Liver (tissue), 9 donors: Measurements from ENCODE around the gene DOK6. TPM values are rescaled to one million over a fixed set of nuclear protein-coding genes. Genes with fewer than 3 reads are reported as not detected.

ENCODE experiments used
- DNase-seq: peaks from one replicate; pipeline ENCODE4 v3.0.0-alpha.2; 2017; ENCODE audit warnings: low spot score
- H3K27ac ChIP-seq, 2 donors: one replicate each; pipeline ENCODE4 v1.7.0; 2013; ENCODE audit warnings: inconsistent platforms in 2 of 2, low read length in 2 of 2, control low read depth in 1 of 2, low read depth in 1 of 2, mild to moderate bottlenecking in 1 of 2
- H3K27me3 ChIP-seq, 4 donors: one replicate each; pipeline versions ENCODE4 v1.6.1 to v1.7.0; 2013; ENCODE audit warnings: low read length in 3 of 4, inconsistent platforms in 1 of 4, mild to moderate bottlenecking in 1 of 4, moderate library complexity in 1 of 4; ENCODE audit not compliant: control insufficient read depth in 4 of 4, insufficient read depth in 4 of 4
- H3K36me3 ChIP-seq, 4 donors: one replicate each; pipeline versions ENCODE4 v1.6.1 to v1.7.0; 2013; ENCODE audit warnings: low read length in 3 of 4, mild to moderate bottlenecking in 3 of 4, low read depth in 1 of 4, moderate library complexity in 1 of 4; ENCODE audit not compliant: control insufficient read depth in 4 of 4, insufficient read depth in 3 of 4
- H3K4me1 ChIP-seq, 4 donors: one replicate each; pipeline versions ENCODE4 v1.6.1 to v1.7.0; 2013; ENCODE audit warnings: low read length in 3 of 4, mild to moderate bottlenecking in 3 of 4, moderate library complexity in 1 of 4; ENCODE audit not compliant: control insufficient read depth in 4 of 4, insufficient read depth in 4 of 4
- H3K4me3 ChIP-seq, 3 donors: one replicate each; pipeline versions ENCODE4 v1.6.1 to v1.7.0; 2013; ENCODE audit warnings: low read length in 3 of 3, control low read depth in 1 of 3, low read depth in 1 of 3, mild to moderate bottlenecking in 1 of 3
- H3K9ac ChIP-seq, 2 donors: one replicate each; pipeline ENCODE4 v1.7.0; 2013; ENCODE audit warnings: low read length in 2 of 2, mild to moderate bottlenecking in 2 of 2, moderate library complexity in 2 of 2, control low read depth in 1 of 2, low read depth in 1 of 2
- H3K9me3 ChIP-seq, 4 donors: one replicate each; pipeline versions ENCODE4 v1.6.1 to v1.7.0; 2013; ENCODE audit warnings: low read length in 3 of 4; ENCODE audit not compliant: control insufficient read depth in 4 of 4
- HNF4A ChIP-seq, 2 donors: conservative IDR thresholded peaks; 2 replicates each; pipeline ENCODE4 v1.6.1; 2016; ENCODE audit warnings: antibody characterized with exemption in 2 of 2, mild to moderate bottlenecking in 2 of 2
- JUND ChIP-seq, 2 donors: IDR thresholded peaks; 2 replicates each; pipeline ENCODE4 v1.6.1; 2016; ENCODE audit warnings: antibody characterized with exemption in 2 of 2
- NR2F2 ChIP-seq: IDR thresholded peaks from 2 replicates; pipeline ENCODE4 v1.6.1; 2016; ENCODE audit warnings: antibody characterized with exemption
- RAD21 ChIP-seq, 2 donors: IDR thresholded peaks; 2 replicates each; pipeline ENCODE4 v1.6.1; 2016; ENCODE audit warnings: antibody characterized with exemption in 2 of 2, mild to moderate bottlenecking in 2 of 2
- YY1 ChIP-seq: IDR thresholded peaks from 2 replicates; pipeline ENCODE4 v1.6.1; 2016; ENCODE audit warnings: antibody characterized with exemption, mild to moderate bottlenecking
- whole genome bisulfite sequencing: extraction: QIAGEN DNeasy Blood & Tissue Kit; methylation state at CpG from one replicate; pipeline ENCODE4 v1.1.7; 2013; 5-methylcytosine and 5-hydroxymethylcytosine counted together
- polyA plus RNA-seq, 2 donors: library from polyadenylated mRNA; stranded (reverse) in 1 of 2; unstranded in 1 of 2; fragments of 200-250 nt in 1 of 2; fragments of >200 nt in 1 of 2; fragmentation: Nextera tagmentation in 1 of 2; extraction: Ambion mirVana in 1 of 2; gene quantifications; one replicate each; pipeline versions ENCODE4 v1.2.1 to v1.2.3, GENCODE V29; 2013 to 2015
- total RNA-seq, 2 donors: library from RNA; depleted of rRNA; stranded (reverse); fragments of >200 nt; gene quantifications; one replicate each; pipeline ENCODE4 v1.2.3, GENCODE V29; 2014
- TF ChIP-seq, protein P1 (sequence below): IDR thresholded peaks from 2 replicates; pipeline ENCODE4 v1.6.1; 2016; ENCODE audit warnings: antibody characterized with exemption
- TF ChIP-seq, protein P2 (sequence below): fragments of 150-350 bp; IDR thresholded peaks from 2 replicates; pipeline ENCODE4 v1.5.1; 2017; ENCODE audit warnings: improper control_type of control experiment, low read depth, low read length; ENCODE audit not compliant: missing input control
- TF ChIP-seq, protein P3 (sequence below): IDR thresholded peaks from 2 replicates; pipeline ENCODE4 v1.6.1; 2016; ENCODE audit warnings: antibody characterized with exemption
- donor health status: healthy.
- donor health status: healthy.
- donor health status: healthy.
- donor health status: healthy.
- donor health status: healthy.

Gene DOK6
- total and polyA plus RNA-seq, 4 donors, result 0.08 to 1.1 (median 0.67) TPM

DNA sequence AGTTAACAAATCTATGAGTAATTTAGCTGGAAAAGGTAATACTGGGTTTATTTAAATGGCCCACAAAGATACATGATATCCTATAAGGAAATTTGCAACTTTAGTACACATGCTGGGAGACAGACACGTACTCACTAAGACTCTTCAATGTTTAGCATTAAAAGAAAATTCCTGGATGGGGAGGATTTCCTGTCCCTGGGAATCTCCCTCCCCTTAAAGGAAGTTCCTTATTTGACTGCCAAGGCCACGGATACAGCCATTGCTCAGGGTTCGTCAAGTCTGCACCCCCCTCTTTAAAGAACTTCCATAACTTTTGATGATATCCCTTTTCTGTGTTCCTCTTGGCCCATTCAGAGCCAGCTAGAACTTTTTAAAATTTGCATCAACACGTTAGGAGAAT, 279.4 kb downstream of the DOK6 start:
- TF ChIP-seq, protein P1, sequence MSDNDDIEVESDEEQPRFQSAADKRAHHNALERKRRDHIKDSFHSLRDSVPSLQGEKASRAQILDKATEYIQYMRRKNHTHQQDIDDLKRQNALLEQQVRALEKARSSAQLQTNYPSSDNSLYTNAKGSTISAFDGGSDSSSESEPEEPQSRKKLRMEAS, result no peak
- TF ChIP-seq, protein P2, sequence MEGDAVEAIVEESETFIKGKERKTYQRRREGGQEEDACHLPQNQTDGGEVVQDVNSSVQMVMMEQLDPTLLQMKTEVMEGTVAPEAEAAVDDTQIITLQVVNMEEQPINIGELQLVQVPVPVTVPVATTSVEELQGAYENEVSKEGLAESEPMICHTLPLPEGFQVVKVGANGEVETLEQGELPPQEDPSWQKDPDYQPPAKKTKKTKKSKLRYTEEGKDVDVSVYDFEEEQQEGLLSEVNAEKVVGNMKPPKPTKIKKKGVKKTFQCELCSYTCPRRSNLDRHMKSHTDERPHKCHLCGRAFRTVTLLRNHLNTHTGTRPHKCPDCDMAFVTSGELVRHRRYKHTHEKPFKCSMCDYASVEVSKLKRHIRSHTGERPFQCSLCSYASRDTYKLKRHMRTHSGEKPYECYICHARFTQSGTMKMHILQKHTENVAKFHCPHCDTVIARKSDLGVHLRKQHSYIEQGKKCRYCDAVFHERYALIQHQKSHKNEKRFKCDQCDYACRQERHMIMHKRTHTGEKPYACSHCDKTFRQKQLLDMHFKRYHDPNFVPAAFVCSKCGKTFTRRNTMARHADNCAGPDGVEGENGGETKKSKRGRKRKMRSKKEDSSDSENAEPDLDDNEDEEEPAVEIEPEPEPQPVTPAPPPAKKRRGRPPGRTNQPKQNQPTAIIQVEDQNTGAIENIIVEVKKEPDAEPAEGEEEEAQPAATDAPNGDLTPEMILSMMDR, result no peak
- TF ChIP-seq RAD21 (IDR thresholded peaks at IDR 0.05) (no peak), HNF4A (conservative IDR thresholded peaks at IDR 0.05) (no peak), YY1 (no peak), JUND (IDR thresholded peaks at IDR 0.05) (no peak), NR2F2 (no peak)
- TF ChIP-seq, protein P3, sequence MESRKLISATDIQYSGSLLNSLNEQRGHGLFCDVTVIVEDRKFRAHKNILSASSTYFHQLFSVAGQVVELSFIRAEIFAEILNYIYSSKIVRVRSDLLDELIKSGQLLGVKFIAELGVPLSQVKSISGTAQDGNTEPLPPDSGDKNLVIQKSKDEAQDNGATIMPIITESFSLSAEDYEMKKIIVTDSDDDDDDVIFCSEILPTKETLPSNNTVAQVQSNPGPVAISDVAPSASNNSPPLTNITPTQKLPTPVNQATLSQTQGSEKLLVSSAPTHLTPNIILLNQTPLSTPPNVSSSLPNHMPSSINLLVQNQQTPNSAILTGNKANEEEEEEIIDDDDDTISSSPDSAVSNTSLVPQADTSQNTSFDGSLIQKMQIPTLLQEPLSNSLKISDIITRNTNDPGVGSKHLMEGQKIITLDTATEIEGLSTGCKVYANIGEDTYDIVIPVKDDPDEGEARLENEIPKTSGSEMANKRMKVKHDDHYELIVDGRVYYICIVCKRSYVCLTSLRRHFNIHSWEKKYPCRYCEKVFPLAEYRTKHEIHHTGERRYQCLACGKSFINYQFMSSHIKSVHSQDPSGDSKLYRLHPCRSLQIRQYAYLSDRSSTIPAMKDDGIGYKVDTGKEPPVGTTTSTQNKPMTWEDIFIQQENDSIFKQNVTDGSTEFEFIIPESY, result no peak
- H3K27ac ChIP-seq, result no peak overlapping the region
- H3K9ac ChIP-seq, result no peak overlapping the region
- no peaks in the 10 kb centered on the region for H3K4me1 ChIP-seq
- H3K4me3 ChIP-seq, result no peak overlapping the region
- WGBS, result 68% methylated on average over 4 of the region's 4 CpGs
- no peaks in the 10 kb centered on the region for H3K27me3 ChIP-seq
- H3K9me3 ChIP-seq, result no peaks in the 10 kb centered on the region
- H3K36me3 ChIP-seq, result no peaks in the 10 kb centered on the region
- DNase-seq, result no peak

DNA sequence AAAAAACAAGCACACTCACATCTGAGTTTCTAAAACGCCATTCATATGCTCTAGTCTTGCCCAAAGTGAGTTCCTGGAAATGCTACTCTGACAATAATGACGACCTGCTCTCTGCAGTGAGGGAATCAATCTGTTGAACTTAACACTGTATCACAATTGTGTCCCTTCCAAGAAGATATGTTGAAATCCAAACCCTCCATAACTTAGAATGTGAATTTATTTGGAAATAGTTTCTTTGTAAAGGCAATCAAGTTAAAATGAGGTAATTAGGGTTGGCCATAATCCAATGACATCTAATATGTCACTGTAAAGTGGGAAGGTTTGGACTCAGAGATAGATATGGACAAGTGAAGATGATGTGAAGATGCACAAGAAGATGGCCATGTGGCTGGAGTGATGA, 282.5 kb downstream of the DOK6 start:
- no peak overlapping the region for H3K9ac ChIP-seq
- no peak for DNase-seq
- TF ChIP-seq, protein P3, result no peak
- no peaks in the 10 kb centered on the region for H3K27me3 ChIP-seq
- no peak overlapping the region for H3K27ac ChIP-seq
- H3K4me1 ChIP-seq, result no peaks in the 10 kb centered on the region
- no peak overlapping the region for H3K4me3 ChIP-seq
- H3K36me3 ChIP-seq, result no peaks in the 10 kb centered on the region
- H3K9me3 ChIP-seq, result no peaks in the 10 kb centered on the region
- 74% methylated on average over 2 of the region's 2 CpGs for WGBS

DNA sequence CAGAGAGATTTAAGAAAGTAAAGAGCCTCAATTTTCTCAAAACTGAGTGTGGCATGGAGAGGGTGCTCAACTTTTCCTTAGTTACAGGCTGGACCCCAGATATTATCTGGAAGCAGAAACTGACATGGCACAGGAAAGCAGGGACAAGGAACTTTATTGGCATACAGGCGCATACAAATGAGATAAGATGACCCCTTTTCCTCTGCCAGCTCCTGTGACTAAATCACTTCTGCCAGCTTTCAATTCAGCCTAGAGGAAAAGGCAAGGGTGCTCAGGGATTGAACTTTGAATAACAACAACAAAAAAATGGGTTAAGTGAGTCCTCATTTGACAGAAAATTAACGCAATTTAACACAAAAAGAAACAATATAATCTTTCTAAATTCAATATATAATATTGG, 284.1 kb downstream of the DOK6 start:
- Histone ChIP-seq H3K27me3 (no peaks in the 10 kb centered on the region), H3K9ac (no peak overlapping the region), H3K36me3 (no peaks in the 10 kb centered on the region), H3K27ac (no peak overlapping the region), H3K4me3 (no peak overlapping the region), H3K9me3 (no peaks in the 10 kb centered on the region), H3K4me1 (no peaks in the 10 kb centered on the region)
- DNase-seq, result no peak
- no peak for TF ChIP-seq NR2F2
- WGBS, result 82% methylated on average over 2 of the region's 2 CpGs
